GM12892 (cell line): Measurements from ENCODE around the gene LZTS2.

Experiments
- POLR2A ChIP-seq: IDR thresholded peaks from 2 replicates; pipeline ENCODE4 v1.6.1; 2011; ENCODE audit warnings: low read depth, low read length, control low read depth
- POLR2AphosphoS5 ChIP-seq: IDR thresholded peaks from 2 replicates; pipeline ENCODE4 v1.6.1; 2011; ENCODE audit warnings: low read depth, low read length, control low read depth
- TAF1 ChIP-seq: IDR thresholded peaks from 2 replicates; pipeline ENCODE4 v1.6.1; 2011; ENCODE audit warnings: low read depth, mild to moderate bottlenecking, control low read depth, low read length, borderline replicate concordance

DNA sequence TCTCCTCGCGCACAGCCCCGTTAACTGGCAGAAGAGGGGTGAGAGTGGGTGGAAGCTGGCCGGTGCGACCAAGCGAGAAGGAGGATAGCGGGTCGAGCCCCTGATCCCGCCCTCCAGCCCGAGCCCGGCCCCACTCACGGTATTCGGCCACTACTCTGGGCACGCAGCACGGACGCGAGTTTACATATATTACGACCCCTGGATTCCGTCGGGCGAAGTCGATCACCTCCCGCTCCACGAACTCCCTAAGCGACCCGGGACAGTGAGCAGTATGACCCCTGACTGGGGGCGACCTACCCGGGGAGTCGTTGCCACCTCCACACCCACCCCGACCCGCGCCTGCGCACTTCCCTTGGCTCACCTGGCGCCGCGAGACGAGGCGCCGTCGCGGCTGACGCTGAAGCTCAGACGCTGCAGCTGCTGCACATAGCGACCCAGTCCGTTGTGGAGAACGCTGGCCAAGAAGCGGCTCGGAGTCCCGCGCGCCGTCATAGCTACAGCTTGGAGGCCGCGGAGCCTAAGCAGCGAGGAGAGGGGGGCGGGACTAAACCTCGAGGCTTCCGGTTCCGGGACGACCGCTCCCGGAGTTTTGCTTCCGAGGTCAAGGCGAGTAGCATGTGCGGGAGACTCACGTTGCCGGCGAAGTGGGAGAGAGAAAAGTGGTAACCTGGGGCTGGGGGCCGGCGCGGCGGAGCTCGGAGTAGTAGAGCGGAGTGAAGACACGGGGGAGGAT, 12.5 kb upstream of the LZTS2 start, which contains the start of the genes MRPL43 and TWNK:
- peak; percentile 83; the same call in 1 of the 2 replicates for TF ChIP-seq POLR2A
- peak; percentile 65 for TF ChIP-seq POLR2AphosphoS5
- peak; percentile 43; the same call in 1 of the 2 replicates for TF ChIP-seq TAF1
